ENCODE measurements around the gene NOC4L.

Gene NOC4L

GRCh38 chr12:132110677-132111076, 33.6 kb upstream of the NOC4L start:
- Mint-ChIP-seq H3K4me3 (no peak overlapping the region), H3K36me3 (ENCODE audit: low read depth) (peaks cover 56% of the 10 kb centered on the region), H3K9me3 (no peaks in the 10 kb centered on the region)

GRCh38 chr12:132111654-132112304, 32.5 kb upstream of the NOC4L start:
- Mint-ChIP-seq H3K27ac (peak overlapping the region; percentile 75), H3K27me3 (ENCODE audit: low read depth, poor library complexity) (no peaks in the 10 kb centered on the region), H3K4me3 (no peak overlapping the region), H3K9me3 (no peaks in the 10 kb centered on the region), H3K4me1 (peaks cover 14% of the 10 kb centered on the region), H3K36me3 (ENCODE audit: low read depth) (peaks cover 53% of the 10 kb centered on the region)
- no peak for DNase-seq
- TF ChIP-seq CTCF (IDR thresholded peaks at IDR 0.05), result no peak

More at GRCh38 chr12:132110677-132111076, 33.6 kb upstream of the NOC4L start:
- H3K27me3 Mint-ChIP-seq (ENCODE audit: low read depth, poor library complexity), result no peaks in the 10 kb centered on the region
- TF ChIP-seq CTCF (IDR thresholded peaks at IDR 0.05), result no peak
- H3K4me1 Mint-ChIP-seq, result peaks cover 14% of the 10 kb centered on the region
- no peak for DNase-seq
- no peak overlapping the region for H3K27ac Mint-ChIP-seq

GRCh38 chr12:132114667-132115066, 29.6 kb upstream of the NOC4L start:
- no peak overlapping the region for H3K4me3 Mint-ChIP-seq
- H3K4me1 Mint-ChIP-seq, result no peaks in the 10 kb centered on the region
- H3K27me3 Mint-ChIP-seq (ENCODE audit: low read depth, poor library complexity), result no peaks in the 10 kb centered on the region
- DNase-seq, result no peak
- no peak overlapping the region for H3K27ac Mint-ChIP-seq
- no peak for TF ChIP-seq CTCF (IDR thresholded peaks at IDR 0.05)
- peaks cover 34% of the 10 kb centered on the region for H3K36me3 Mint-ChIP-seq (ENCODE audit: low read depth)
- H3K9me3 Mint-ChIP-seq, result no peaks in the 10 kb centered on the region

GRCh38 chr12:132115500-132115899, 28.8 kb upstream of the NOC4L start:
- no peak for DNase-seq
- no peak for TF ChIP-seq CTCF (IDR thresholded peaks at IDR 0.05)
- peaks cover 34% of the 10 kb centered on the region for H3K36me3 Mint-ChIP-seq (ENCODE audit: low read depth)

GRCh38 chr12:132116709-132117557, 27.3 kb upstream of the NOC4L start:
- H3K27ac Mint-ChIP-seq, result no peak overlapping the region
- H3K9me3 Mint-ChIP-seq, result no peaks in the 10 kb centered on the region
- H3K27me3 Mint-ChIP-seq (ENCODE audit: low read depth, poor library complexity), result no peaks in the 10 kb centered on the region
- H3K36me3 Mint-ChIP-seq (ENCODE audit: low read depth), result peaks cover 26% of the 10 kb centered on the region
- TF ChIP-seq CTCF (IDR thresholded peaks at IDR 0.05), result no peak
- no peak for DNase-seq
- no peak overlapping the region for H3K4me3 Mint-ChIP-seq
- no peaks in the 10 kb centered on the region for H3K4me1 Mint-ChIP-seq

More at GRCh38 chr12:132115500-132115899, 28.8 kb upstream of the NOC4L start:
- Mint-ChIP-seq H3K4me1 (no peaks in the 10 kb centered on the region), H3K27ac (no peak overlapping the region), H3K27me3 (ENCODE audit: low read depth, poor library complexity) (no peaks in the 10 kb centered on the region), H3K4me3 (no peak overlapping the region), H3K9me3 (no peaks in the 10 kb centered on the region)
